ENCODE measurements around the gene THADA.
"Not testable (repeated sequence)": the region's sequence is repeated elsewhere in the genome, so short reads cannot be mapped to it uniquely, and the experiment has no call there.

The THADA gene

DNA sequence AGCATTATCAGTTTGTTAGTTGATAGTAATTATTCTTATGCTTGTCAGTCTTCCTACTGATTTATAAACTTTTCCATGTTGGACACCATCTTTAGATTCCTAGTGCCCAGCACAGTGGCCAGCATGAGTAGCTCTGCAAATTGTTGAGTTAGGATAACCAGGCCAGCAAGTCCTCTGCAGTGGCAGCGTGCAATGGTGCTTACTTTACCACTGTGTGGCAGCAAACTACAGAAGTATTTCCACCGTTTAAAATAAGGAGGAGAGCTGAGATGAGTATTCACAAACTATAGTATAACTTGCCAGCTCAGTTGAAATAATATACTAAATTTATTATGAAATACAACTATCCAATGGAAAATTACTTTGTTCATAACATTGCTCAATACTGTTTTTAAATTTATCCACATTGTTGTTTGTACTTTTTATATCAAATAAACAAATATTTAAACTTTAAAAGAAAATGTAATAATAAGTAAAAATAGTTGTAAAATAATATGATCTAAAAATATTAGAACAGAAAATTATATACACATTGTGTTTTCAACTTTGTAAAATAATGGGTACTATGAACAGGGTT lies 9.3 kb upstream of the THADA start:
- DNase-seq (ENCODE audit: low read depth, low spot score): no peak

DNA sequence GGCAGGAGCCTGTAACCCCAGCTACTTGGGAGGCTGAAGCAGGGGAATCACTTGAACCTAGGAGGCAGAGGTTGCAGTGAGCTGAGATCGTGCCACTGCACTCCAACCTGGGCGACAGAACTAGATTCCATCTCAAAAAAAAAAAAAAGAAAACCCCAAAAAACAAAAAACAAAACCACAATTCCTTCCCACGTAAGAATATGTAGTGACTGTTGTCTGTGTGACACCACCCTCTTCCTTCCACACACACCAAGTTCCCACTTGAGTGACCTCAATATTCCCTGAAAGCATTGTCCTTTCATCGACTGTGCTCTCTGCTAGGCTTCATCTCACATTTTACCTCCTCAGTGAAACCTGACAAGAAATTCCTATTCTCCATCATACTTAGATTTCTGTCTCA lies 8.8 kb upstream of the THADA start:
- DNase-seq (ENCODE audit: low read depth, low spot score): no peak

GRCh38 chr2:43600596-43600995 lies 4.8 kb upstream of the THADA start:
- DNase-seq (ENCODE audit: low read depth, low spot score): not testable (repeated sequence)

- no peak for DNase-seq (ENCODE audit: low read depth, low spot score)
Observed at GRCh38 chr2:43594875-43595274, 963 bp downstream of the THADA start.

GRCh38 chr2:43593254-43593653 lies 2.6 kb downstream of the THADA start:
- no peak for DNase-seq (ENCODE audit: low read depth, low spot score)

DNA sequence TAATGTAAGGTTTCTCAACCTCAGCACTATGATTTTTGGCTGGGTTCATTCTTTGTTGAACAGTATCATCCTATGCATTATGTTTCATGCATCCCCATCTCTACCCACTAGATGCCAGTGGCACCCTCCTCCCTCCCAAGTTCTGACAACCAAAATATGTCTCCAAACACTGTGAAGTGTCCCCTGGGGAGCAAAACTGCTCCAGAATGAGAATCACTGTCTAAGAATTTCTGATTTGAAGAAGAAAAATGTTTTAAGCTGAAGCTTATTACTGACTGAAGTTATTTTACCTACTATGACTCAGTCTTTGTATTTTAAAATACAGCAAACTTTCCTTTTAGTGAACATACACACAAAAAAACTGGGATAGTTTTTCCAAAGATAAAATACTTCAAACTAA lies 3.4 kb downstream of the THADA start:
- DNase-seq (ENCODE audit: low read depth, low spot score): no peak

DNA sequence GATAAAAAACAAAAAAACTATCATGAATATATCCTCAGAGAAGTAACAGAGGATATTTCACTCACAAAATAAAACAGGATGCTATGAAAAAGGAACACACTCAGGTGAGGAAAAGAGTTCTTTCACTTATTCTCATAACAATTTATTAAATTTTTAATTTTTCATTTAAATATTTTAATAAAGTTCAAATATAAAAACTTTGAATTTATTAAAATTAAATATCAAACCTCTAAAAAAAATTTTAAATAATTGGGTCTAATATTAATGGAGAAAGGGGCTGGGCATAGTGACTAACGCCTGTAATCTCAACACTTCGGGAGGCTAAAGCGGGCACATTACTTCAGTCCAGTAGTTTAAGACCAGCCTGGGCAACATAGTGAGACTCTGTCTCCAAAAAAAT lies 10.1 kb downstream of the THADA start:
- DNase-seq (ENCODE audit: low read depth, low spot score): no peak

DNA sequence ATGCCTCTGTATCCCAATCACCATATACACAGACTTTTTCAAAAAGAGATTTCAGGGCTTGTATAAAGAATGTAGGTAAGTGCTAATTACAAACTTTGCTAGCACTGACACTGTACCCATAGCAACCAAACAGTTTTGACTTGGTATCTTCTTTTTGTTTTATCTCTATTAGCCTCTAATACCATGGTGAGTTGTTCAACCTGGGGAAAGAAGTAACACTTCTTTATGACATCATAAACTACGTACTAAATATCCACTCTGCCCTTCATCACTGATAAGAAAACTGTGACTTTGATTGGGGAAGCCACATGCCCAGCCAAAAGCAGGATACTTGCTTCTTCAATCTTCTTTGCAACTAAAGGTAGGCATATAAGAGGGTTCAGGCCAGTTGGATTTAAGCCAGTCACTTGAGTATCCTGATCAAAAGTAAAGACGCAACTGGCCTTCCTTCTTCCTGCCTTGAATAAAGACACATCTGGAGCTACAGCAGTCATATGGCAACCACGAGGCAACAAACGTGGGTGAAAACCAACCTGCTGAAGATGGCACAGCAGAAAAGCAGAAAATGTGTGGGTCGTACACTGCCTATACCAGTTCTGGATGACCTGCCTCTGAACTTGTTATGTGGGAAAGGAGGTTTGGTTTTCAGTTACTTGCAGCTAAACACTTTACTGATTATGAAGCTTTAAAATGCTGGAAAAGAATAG lies 16.4 kb downstream of the THADA start:
- no peak for DNase-seq (ENCODE audit: low read depth, low spot score)

DNA sequence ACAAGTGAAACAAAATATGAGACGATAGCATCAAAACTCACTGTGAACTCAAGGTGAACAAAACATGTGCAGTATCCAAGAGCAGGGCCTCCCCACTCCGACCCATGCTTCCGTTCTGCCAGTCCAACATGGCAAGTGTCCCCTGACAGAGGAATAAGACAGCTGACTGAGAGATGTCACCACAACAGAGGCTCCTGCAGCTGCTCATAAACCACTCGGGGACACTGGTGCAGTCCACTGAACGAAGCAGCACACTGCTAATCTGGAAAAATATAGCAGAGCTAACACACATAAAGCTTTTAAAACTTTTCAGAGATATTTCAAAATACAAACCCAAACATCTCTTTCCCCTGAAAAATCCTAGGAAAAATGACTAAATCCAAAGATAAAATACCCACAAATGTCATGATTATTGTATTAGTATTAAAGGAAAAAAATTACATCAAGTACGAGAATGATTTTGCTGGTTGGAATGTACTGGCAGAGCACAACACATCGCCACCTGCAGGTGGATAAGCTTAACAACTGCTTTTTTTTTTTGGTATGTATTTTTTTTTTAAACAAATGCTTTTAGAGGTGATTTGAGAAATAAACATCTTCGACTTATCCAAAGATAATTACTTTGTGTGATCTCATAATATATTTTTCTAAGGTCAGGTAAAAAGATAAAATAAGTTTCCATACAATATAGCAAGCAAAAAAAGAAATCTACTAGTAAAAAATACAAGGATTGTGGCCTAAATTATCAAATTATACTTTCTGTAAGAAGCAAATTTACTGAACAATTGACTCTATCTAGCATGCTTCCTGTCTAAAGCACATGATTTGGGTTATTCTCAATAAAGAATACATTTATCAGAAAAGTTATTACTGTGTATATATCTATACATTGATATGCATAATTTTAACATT lies 18.6 kb downstream of the THADA start:
- DNase-seq (ENCODE audit: low read depth, low spot score): no peak

DNA sequence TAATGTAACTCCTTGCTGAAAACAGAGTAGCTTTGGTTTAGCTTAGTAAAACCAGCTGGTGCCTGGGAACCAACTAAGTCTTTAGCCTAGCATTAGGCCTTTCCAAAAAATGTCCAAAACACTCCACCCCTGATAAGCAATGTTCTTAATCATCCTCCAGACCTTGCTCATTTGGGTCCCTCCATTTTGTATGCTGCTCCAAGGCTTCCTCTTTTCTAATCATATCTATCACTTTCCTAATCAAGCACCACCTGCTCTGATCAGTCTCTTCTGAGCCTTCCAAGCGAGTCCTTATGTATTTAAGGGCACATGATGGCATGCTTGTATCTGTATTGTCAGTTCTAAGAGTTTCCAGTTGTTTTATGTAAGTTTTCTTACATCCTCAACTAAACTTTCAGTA lies 23.6 kb downstream of the THADA start:
- DNase-seq (ENCODE audit: low read depth, low spot score): no peak

DNA sequence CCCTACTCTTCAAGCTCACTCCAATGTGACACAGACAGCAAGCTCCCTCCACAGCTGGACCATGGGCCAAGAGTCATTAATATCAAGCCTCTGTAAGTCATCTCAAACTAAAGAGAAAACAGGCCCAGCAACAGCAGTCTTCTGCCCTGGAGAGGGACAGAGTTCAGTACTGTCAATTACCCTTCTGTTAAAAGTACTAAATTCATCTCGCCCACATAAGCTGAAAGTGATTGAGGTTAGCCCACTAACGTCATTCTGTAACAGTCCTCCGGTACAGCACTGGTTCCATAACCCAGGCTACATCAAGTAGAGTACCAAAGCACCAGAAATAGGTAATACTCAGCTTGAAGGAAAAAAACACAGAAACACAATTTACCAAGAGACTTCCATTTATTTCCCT lies 25.9 kb downstream of the THADA start:
- no peak for DNase-seq (ENCODE audit: low read depth, low spot score)

DNA sequence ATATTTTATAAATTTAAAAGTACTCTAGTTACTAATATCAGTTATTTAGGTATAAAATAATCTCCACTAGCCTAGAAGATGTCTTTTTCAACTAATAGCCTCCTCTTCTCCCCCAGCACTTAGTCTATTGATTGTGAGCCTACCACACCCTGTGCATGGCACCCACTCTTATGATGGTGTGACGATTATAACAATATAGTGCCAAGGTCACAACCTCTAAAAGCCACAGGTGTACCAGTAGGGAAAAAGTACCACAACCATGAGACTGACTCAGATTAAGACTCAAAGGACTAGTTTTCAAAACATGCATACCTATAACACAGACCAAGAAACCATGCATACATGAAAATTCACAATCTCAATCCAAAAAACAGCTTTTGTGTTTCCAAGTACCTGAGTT lies 27.6 kb downstream of the THADA start:
- no peak for DNase-seq (ENCODE audit: low read depth, low spot score)

DNA sequence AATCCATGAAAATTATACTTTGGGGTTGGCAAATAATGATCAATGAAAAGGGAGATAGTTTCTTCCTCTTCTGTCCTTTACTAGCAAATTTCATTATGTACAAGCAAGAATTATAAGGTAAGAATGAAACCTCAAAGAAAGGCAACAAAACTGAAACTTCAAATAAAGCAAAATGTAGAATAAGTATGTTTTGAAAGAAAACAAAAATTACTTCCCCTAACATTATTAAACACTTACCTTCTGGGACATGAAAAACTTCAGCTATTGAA lies 29.4 kb downstream of the THADA start:
- DNase-seq (ENCODE audit: low read depth, low spot score): no peak

- no peak for DNase-seq (ENCODE audit: low read depth, low spot score)
Observed at GRCh38 chr2:43563679-43564078, 32.2 kb downstream of the THADA start.

DNA sequence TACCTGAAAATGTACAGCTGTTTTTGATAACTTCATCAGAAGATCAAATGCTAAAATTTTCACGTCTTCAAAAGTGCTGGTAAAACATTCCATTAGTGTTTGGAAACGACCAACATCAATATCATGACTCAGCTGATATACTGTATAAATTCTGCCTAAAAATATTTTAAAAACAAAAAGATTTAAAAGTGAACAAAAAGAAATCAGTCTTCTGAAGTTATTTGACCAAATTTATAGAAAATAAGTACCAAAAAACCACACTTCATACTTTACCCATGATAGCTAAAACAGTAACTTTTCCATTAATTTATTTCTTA lies 35.6 kb downstream of the THADA start:
- no peak for DNase-seq (ENCODE audit: low read depth, low spot score)

DNA sequence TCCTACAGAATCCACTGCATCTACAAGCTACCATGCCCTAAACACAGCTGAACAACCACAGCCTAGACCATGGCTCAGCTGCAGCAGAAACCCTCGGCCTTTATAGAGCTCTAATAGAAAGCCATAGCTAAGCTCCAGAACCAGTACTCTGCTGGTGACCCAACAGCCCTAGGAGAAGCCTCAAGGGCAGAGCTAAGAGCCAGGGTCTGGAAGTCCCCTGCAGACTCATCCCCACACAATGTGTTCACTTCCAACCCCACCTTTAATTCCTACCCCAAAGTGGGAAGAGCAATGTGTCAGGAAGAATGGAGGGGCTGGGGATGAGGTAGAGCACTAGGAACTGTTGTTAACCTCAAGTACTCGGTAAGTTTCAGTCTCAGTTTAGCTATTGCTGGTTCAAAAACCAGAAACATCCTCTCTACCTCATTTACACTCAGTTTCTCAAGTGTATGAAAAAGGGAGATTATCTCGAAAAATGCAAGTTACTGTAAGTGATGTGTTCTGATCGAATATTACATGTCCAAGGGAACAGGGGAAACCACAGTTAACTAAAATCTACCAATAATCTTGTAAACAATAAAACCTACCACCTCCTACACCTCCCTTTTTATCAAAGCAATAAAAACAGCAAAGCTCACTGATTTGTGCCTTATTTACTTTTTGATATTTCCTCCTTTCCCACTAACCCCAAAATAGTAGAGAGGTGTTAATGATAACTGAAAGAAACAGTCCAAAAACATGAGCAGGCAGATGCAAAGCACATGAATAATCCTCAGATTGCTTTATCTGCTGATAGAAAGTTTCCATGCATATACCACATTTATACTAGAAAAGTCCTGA lies 36.2 kb downstream of the THADA start:
- no peak for DNase-seq (ENCODE audit: low read depth, low spot score)

- no peak for DNase-seq (ENCODE audit: low read depth, low spot score)
Observed at GRCh38 chr2:43557196-43557595, 38.6 kb downstream of the THADA start.

GRCh38 chr2:43556256-43556655 lies 39.6 kb downstream of the THADA start:
- DNase-seq (ENCODE audit: low read depth, low spot score): no peak

DNA sequence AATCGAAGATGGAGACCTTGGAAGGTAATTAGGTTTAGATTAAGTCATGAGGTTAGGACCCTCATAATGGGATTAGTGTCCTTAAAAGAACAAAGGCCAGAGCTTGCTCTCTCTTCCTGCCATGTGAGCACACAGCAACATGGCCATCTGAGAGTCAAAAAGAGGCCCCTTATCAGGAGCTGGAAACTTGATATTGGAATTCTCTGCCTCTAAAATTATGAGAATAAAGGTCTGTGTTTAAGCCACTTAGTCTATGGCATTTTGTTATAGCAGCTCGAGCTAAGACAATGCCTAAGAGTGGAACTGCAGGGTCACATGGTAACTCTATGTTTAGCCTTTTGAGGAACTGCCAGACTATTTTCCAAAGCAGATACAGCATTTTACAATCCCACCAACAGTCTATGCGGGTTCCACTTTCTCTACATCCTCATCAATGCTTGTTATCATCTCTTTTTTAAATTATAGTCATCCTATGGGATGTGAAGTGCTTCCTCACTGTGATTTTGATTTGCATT lies 42.4 kb downstream of the THADA start:
- no peak for DNase-seq (ENCODE audit: low read depth, low spot score)

DNA sequence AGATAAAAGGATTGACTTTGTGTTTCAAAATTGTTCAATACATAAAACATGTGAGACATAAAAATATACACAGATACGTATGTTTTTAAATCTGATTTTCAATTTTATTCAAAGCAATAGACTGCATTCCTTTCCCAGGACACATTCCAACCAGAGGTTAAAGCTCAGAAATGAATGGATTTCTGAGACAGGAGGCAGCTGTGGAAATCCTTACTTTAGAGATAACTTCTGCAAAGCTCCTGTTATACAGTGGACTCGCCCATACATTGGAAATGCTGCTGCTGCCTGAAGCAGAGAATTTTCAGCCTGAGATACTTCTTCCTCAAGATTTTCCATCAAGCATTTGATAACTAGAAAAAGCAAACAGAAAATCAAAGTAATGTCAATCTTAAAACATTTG lies 43.8 kb downstream of the THADA start:
- no peak for DNase-seq (ENCODE audit: low read depth, low spot score)

- DNase-seq (ENCODE audit: low read depth, low spot score): not testable (repeated sequence)
Observed at GRCh38 chr2:43548381-43548780, 47.5 kb downstream of the THADA start.

- DNase-seq (ENCODE audit: low read depth, low spot score): no peak
Observed at GRCh38 chr2:43542285-43542933, 53.4 kb downstream of the THADA start.
